NCI-H146 treated with DMSO at 0.1 percent for 48 hours (cell line): ENCODE measurements around the gene CRY2.

Experiments used
- DNase-seq: peaks from one replicate; lab custom pipeline; 2025; ENCODE audit not compliant: unreplicated experiment; lab: John Stamatoyannopoulos, UW

Gene CRY2

GRCh38 chr11:45877221-45877620, 29.9 kb downstream of the CRY2 start:
- DNase-seq, result no peak

GRCh38 chr11:45877845-45878244, 30.6 kb downstream of the CRY2 start:
- no peak for DNase-seq

GRCh38 chr11:45879803-45880686, 32.8 kb downstream of the CRY2 start:
- no peak for DNase-seq

- DNase-seq, result no peak
Observed at GRCh38 chr11:45880772-45881570, 33.7 kb downstream of the CRY2 start.

GRCh38 chr11:45881708-45882368, 34.6 kb downstream of the CRY2 start:
- no peak for DNase-seq

- no peak for DNase-seq
Observed at GRCh38 chr11:45884596-45885185, 37.4 kb downstream of the CRY2 start.

GRCh38 chr11:45885274-45885920, 38.1 kb downstream of the CRY2 start, which contains the start of gene MAPK8IP1:
TSS of gene MAPK8IP1 (plus strand) at chr11:45885651. CDS start at chr11:45885821, 170 bp downstream.
- peak; percentile 64 for DNase-seq

GRCh38 chr11:45885921-45886721, 38.8 kb downstream of the CRY2 start:
- peak; percentile 13 for DNase-seq

GRCh38 chr11:45886816-45887520, 39.7 kb downstream of the CRY2 start:
- DNase-seq, result no peak

GRCh38 chr11:45887587-45887986, 40.3 kb downstream of the CRY2 start:
- no peak for DNase-seq

- no peak for DNase-seq
Observed at GRCh38 chr11:45889555-45889954, 42.3 kb downstream of the CRY2 start.

GRCh38 chr11:45889966-45890365, 42.7 kb downstream of the CRY2 start:
- no peak for DNase-seq

- no peak for DNase-seq
Observed at GRCh38 chr11:45890886-45891550, 43.7 kb downstream of the CRY2 start.

- DNase-seq, result no peak
Observed at GRCh38 chr11:45892856-45893255, 45.6 kb downstream of the CRY2 start.

- DNase-seq, result no peak
Observed at GRCh38 chr11:45894555-45895247, 47.4 kb downstream of the CRY2 start.

GRCh38 chr11:45895553-45896259, 48.4 kb downstream of the CRY2 start:
- no peak for DNase-seq

GRCh38 chr11:45896422-45896984, 49.2 kb downstream of the CRY2 start:
- peak; percentile 89 for DNase-seq
